ENCODE data around the gene FPR3. TPM values are rescaled to one million over a fixed set of nuclear protein-coding genes. Genes with fewer than 3 reads are reported as not detected.

The FPR3 gene
- total and polyA plus RNA-seq, 10 of the 15 experiments (the other 5 are each of a cell fraction or from before 2014, with no cell fraction given) = not detected

GRCh38 chr19:51780270-51780669, 14.7 kb upstream of the FPR3 start:
- no peak overlapping the region for H3K4me3 ChIP-seq
- BruUV-seq (replicated peaks) = no TSS peak
- H3K9me3 ChIP-seq (replicated peaks; ENCODE audit: control insufficient read depth, insufficient read depth, low read length) = peaks cover under 1% of the 10 kb centered on the region; the same call in 2 of the 3 replicates
- no peaks in the 10 kb centered on the region for H3K36me3 ChIP-seq (ENCODE audit: control insufficient read depth in 2 of 2, insufficient read depth in 2 of 2, low read length in 1 of 2)
- WGBS (ENCODE audit: insufficient coverage, insufficient replicate concordance, low lambda C conversion rate, missing lambda C conversion rate) = 5% methylated on average over 2 of the region's 2 CpGs
- H3K4me1 ChIP-seq (ENCODE audit: control insufficient read depth, insufficient read depth, low read length) = no peaks in the 10 kb centered on the region; the same call in 1 of the 2 replicates
- H3K79me2 ChIP-seq (ENCODE audit: control insufficient read depth, insufficient read depth, low read length) = no peaks in the 10 kb centered on the region
- FAIRE-seq (no peak), ATAC-seq (no peak), DNase-seq (ENCODE audit: low read depth, low spot score) (no peak)
- no peaks in the 10 kb centered on the region for H3K27me3 ChIP-seq (replicated peaks in 1 of 2; ENCODE audit: control insufficient read depth in 2 of 2, insufficient read depth in 2 of 2, low read length in 1 of 2)
- H3K4me2 ChIP-seq (ENCODE audit: control insufficient read depth, insufficient read depth) = no peak overlapping the region
- TF ChIP-seq IKZF1 (conservative IDR thresholded peaks at IDR 0.05) = no peak
- no peak for TF ChIP-seq IKZF2 (IDR thresholded peaks at IDR 0.05)
- no peak for TF ChIP-seq ZNF687 (IDR thresholded peaks at IDR 0.05)
- TF ChIP-seq POLR2AphosphoS2 (IDR thresholded peaks at IDR 0.05; ENCODE audit: low read depth, low read length) = no peak
- no peak for TF ChIP-seq RBBP5 (conservative IDR thresholded peaks at IDR 0.05)
- no peak for TF ChIP-seq ZBTB40 (IDR thresholded peaks at IDR 0.05; ENCODE audit: borderline replicate concordance)
- no peak for TF ChIP-seq ZBED1 (IDR thresholded peaks at IDR 0.05; ENCODE audit: borderline replicate concordance)
- TF ChIP-seq HSF1 (IDR thresholded peaks at IDR 0.05; ENCODE audit: low read depth, low read length) = no peak
- TF ChIP-seq BMI1 (IDR thresholded peaks at IDR 0.05; ENCODE audit: borderline replicate concordance) = no peak
- in situ Hi-C loops (cut with MboI) (no loop called here), intact Hi-C loops (cut with micrococcal nuclease; ENCODE audit: unreplicated experiment) (no loop called here)
- ChIA-PET SMC1A (ENCODE audit: uncharacterized antibody, unreplicated experiment) (no interaction called here), CTCF (interaction anchor here (1.2 kb wide), 1 partner anchor 119 kb away, joined by 3 read pairs; no protein-coding TSS in a partner anchor), RAD21 (ENCODE audit: unreplicated experiment) (no interaction called here), POLR2A (interaction anchor here (0.5 kb wide), 1 partner anchor 331 kb away, joined by 4 read pairs; no protein-coding TSS in a partner anchor)
- H2AFZ ChIP-seq (ENCODE audit: control insufficient read depth, low read depth, low read length) = no peak overlapping the region
- H3K9ac ChIP-seq (ENCODE audit: control insufficient read depth, insufficient read depth, low read length) = no peak overlapping the region
- no peak overlapping the region for H3K27ac ChIP-seq (ENCODE audit: control insufficient read depth, insufficient read depth)
- no peaks in the 10 kb centered on the region for H4K20me1 ChIP-seq (ENCODE audit: control insufficient read depth, insufficient read depth)
